Activated T-cell treated with anti-CD3 and anti-CD28 coated beads, Interleukin-2, amount 50 U/mL, for 4 hours (primary cell): Measurements from ENCODE around the gene TJAP1. TPM values are rescaled to one million over a fixed set of nuclear protein-coding genes. Genes with fewer than 3 reads are reported as not detected.

Experiments used
- ATAC-seq, 2 donors: fragments of 200-7000 bp; cut with Tn5 transposase; one replicate each; pipeline ENCODE4 v1.10.0; 2021
- DNase-seq: peaks from one replicate; pipeline ENCODE4 v3.0.0-alpha.2; 2020
- H3K27me3 Mint-ChIP-seq: one replicate; pipeline ENCODE4 v1.8.0; 2021; ENCODE audit warnings: low read depth, mixed read lengths
- H3K36me3 Mint-ChIP-seq: one replicate; pipeline ENCODE4 v1.8.0; 2022; ENCODE audit warnings: mixed read lengths; ENCODE audit not compliant: insufficient read depth
- H3K4me1 Mint-ChIP-seq: one replicate; pipeline ENCODE4 v1.8.0; 2021; ENCODE audit warnings: low read depth, mixed read lengths
- H3K4me3 Mint-ChIP-seq: one replicate; pipeline ENCODE4 v1.8.0; 2021; ENCODE audit warnings: mild to moderate bottlenecking, moderate library complexity, mixed read lengths
- H3K9me3 Mint-ChIP-seq: one replicate; pipeline ENCODE4 v1.8.0; 2021; ENCODE audit warnings: mixed read lengths
- total RNA-seq, 3 donors: library from RNA; stranded (reverse); gene quantifications; one replicate each; pipeline ENCODE4 v1.2.1, GENCODE V29; 2021

TJAP1 gene
- total RNA-seq, 3 donors from 2014 or later, result 45.5 to 52.8 (median 46.2) TPM

GRCh38 chr6:43509984-43510826, 32.8 kb downstream of the TJAP1 start, which contains the start of gene LRRC73:
Gene LRRC73 (minus strand): TSS chr6:43510346. CDS start chr6:43509785, 561 bp downstream.
- ATAC-seq, result peak; percentile 83 to 84
- DNase-seq, result peak; percentile 77
- Mint-ChIP-seq H3K4me3 (peak within 1 kb of the TSS; percentile 82), H3K27me3 (peaks cover 18% of the 10 kb centered on the region), H3K9me3 (no peaks in the 10 kb centered on the region), H3K36me3 (peaks cover 23% of the 10 kb centered on the region), H3K4me1 (peaks cover 29% of the 10 kb centered on the region)

DNA sequence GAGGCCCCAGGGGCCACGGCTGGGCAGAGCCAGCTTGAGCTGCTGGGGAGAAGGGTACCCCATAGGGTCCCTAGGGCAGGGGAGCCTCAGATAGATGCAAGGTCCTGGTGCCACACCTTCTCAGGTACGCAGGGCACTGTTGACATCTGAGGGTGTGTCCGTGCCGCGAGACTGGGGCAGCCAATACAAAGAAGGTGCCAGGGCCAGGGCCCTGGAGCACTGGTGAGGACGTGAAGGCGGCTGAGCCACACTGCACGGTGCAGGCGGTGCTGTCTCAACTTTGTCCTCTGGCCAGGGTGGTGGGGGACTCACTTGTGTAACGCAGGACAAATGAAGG, 33.4 kb downstream of the TJAP1 start:
- peaks cover 18% of the 10 kb centered on the region for H3K27me3 Mint-ChIP-seq
- no peaks in the 10 kb centered on the region for H3K9me3 Mint-ChIP-seq
- peak overlapping the region; percentile 73 for H3K4me3 Mint-ChIP-seq
- DNase-seq (no peak), ATAC-seq (no peak)
- H3K36me3 Mint-ChIP-seq, result peaks cover 26% of the 10 kb centered on the region
- H3K4me1 Mint-ChIP-seq, result peaks cover 34% of the 10 kb centered on the region

- peaks cover 18% of the 10 kb centered on the region for H3K27me3 Mint-ChIP-seq
- no peaks in the 10 kb centered on the region for H3K9me3 Mint-ChIP-seq
- H3K4me1 Mint-ChIP-seq, result peaks cover 41% of the 10 kb centered on the region
- DNase-seq, result no peak
- peaks cover 26% of the 10 kb centered on the region for H3K36me3 Mint-ChIP-seq
- no peak for ATAC-seq
- H3K4me3 Mint-ChIP-seq, result no peak overlapping the region
These were observed 34.5 kb downstream of the TJAP1 start for GRCh38 chr6:43511824-43512415.

GRCh38 chr6:43515808-43516207, 38.4 kb downstream of the TJAP1 start:
- no peaks in the 10 kb centered on the region for H3K9me3 Mint-ChIP-seq
- H3K4me3 Mint-ChIP-seq, result no peak overlapping the region
- peaks cover 37% of the 10 kb centered on the region for H3K4me1 Mint-ChIP-seq
- H3K36me3 Mint-ChIP-seq, result peaks cover 35% of the 10 kb centered on the region
- ATAC-seq (no peak), DNase-seq (no peak)
- no peaks in the 10 kb centered on the region for H3K27me3 Mint-ChIP-seq

- ATAC-seq, result peak in 1 of 2 donors; percentile 5
- DNase-seq, result no peak
- Mint-ChIP-seq H3K36me3 (peaks cover 36% of the 10 kb centered on the region), H3K4me3 (no peak overlapping the region), H3K4me1 (peaks cover 37% of the 10 kb centered on the region), H3K9me3 (no peaks in the 10 kb centered on the region), H3K27me3 (no peaks in the 10 kb centered on the region)
These were observed 39.0 kb downstream of the TJAP1 start for GRCh38 chr6:43516367-43516696.

DNA sequence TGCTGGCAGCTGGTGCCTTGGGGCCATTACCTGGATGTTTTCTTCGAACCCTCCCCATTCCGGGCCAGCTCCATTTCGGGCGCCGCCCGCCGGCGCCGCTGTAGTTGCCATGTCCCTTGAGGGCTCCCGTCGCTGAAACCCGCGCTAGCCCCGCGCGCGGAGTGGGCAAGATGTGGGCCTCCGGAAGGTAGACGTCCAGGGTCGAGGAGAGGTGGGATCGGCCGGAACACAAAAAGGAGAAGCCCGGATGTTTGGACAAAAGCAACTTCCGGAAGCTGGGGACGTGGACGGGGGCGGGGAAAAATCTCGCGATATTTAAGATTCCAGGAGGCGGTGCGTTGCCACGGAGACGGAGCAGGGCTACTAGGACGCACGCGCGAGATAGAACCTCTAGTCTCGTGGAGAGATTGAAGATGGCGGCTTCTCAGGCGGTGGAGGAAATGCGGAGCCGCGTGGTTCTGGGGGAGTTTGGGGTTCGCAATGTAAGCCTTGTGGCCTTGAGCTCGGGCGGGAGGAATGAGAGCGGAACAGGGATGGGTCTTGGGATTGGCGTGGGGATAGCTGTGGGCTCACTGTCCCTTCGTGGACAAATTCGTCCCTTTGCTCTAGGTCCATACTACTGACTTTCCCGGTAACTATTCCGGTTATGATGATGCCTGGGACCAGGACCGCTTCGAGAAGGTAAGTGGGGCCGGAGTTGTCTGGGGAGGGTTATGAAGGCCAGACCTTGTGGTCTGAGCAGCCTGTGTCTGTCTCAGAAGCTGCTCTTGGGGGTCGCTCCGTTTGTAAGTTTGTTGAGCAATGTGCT, 39.5 kb downstream of the TJAP1 start, which contains the start of the genes POLR1C and YIPF3:
Gene POLR1C (plus strand): TSS at position 393 of the 808 bp plus-strand sequence. CDS start 21 bp downstream, at position 414.
Gene YIPF3 (minus strand): TSS at position 230 of the 808 bp plus-strand sequence. CDS start 119 bp downstream, at position 111.
- Mint-ChIP-seq H3K9me3 (no peaks in the 10 kb centered on the region), H3K4me1 (peaks cover 33% of the 10 kb centered on the region), H3K4me3 (no peak within 1 kb of the TSS), H3K27me3 (no peaks in the 10 kb centered on the region), H3K36me3 (peaks cover 32% of the 10 kb centered on the region)
- peak; percentile 89 to 92 for ATAC-seq
- DNase-seq, result peak; percentile 96

GRCh38 chr6:43517505-43518357, 40.4 kb downstream of the TJAP1 start:
- ATAC-seq, result peak; percentile 27 to 33
- Mint-ChIP-seq H3K27me3 (no peaks in the 10 kb centered on the region), H3K4me1 (peaks cover 33% of the 10 kb centered on the region), H3K36me3 (peaks cover 39% of the 10 kb centered on the region), H3K9me3 (no peaks in the 10 kb centered on the region), H3K4me3 (no peak overlapping the region)
- DNase-seq, result no peak

DNA sequence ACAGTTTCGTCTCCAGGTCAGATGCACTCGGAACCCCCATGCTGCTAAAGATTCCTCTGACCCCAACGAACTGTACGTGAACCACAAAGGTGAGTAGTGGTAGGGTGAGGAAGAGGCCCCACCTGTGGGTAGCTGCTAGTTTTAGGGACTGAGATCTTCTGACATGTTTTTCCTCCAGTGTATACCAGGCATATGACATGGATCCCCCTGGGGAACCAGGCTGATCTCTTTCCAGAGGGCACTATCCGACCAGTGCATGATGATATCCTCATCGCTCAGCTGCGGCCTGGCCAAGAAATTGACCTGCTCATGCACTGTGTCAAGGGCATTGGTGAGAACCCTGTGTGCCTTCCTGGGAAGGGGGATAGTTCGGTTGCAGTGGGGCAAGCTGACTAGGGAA, 42.7 kb downstream of the TJAP1 start:
- H3K27me3 Mint-ChIP-seq, result no peaks in the 10 kb centered on the region
- DNase-seq (no peak), ATAC-seq (no peak)
- H3K4me1 Mint-ChIP-seq, result peaks cover 18% of the 10 kb centered on the region
- H3K36me3 Mint-ChIP-seq, result peaks cover 32% of the 10 kb centered on the region
- no peak overlapping the region for H3K4me3 Mint-ChIP-seq
- H3K9me3 Mint-ChIP-seq, result no peaks in the 10 kb centered on the region

DNA sequence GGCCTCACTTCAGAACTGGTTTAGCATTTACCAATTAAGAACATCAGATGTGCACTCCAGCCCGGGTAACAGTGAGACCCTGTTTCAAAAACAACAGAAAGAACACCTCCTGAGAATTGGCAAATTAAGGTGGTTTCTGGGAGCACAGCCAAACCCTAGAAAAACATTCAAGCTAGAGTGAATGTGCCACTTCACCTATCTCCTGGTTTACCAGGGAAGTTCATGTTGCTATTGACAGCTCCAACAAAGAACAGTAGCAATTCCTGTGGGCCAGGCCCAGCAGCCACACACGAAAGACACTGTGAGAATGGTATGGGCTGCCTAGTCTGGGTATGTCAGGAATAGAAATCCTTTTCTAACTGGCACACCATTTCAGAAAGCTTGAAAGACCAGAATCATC, 44.5 kb downstream of the TJAP1 start:
- Mint-ChIP-seq H3K4me1 (peaks cover 5% of the 10 kb centered on the region), H3K27me3 (no peaks in the 10 kb centered on the region), H3K4me3 (no peak overlapping the region), H3K9me3 (no peaks in the 10 kb centered on the region), H3K36me3 (peaks cover 44% of the 10 kb centered on the region)
- ATAC-seq, result no peak
- no peak for DNase-seq

DNA sequence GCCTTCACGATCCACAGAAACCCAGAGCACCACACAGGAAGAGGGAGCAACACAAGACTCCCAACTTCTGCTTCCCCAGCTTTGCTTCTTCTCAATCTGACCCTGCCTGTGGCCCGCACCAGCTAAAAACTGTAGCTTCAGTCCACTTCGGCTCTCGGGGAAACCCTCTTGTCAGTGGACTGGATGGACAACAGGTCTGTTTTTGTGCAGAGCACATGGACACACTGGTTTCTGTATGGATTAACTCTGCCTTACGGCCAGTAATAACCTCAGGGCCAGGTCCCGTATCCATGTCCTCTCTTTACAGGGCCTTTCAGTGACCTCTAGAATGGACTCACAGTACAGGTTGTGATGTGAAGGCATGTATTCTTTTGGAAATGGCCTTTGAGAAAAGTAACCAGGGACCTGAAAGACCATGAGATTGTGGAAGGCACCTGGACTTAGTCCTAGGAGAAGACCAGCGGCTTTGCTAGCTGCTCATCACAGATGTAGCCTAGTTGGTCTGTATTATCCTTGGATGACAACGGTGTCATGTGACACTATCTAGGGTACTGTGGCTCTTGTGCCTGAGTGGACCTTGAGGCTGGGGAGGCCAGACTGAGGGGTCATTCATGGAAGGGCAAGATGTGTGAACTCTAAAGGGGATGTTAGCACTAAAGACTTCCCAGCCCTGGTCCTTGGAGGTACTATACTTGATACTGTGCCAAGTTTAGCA, 45.3 kb downstream of the TJAP1 start:
- no peak overlapping the region for H3K4me3 Mint-ChIP-seq

DNA sequence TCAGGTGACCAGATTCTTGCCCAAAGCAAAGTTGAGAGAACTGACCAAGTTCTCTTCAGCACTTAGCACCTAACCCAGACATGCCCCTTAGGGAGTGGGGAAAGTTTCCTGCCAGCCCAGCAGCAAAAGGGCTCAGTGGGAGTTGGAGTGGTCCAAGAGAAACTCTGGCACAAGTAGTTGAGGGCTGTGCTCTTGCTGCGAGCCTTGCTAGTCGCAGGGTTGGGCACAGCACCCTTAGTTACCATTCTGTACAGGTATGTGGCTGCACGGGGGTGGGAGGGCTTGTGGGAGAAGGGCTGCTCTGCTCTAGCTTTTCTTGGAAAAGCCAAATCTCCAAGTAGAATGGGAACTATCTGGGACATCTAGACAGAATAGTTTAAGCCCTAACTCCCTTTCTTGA, 45.9 kb downstream of the TJAP1 start:
- H3K36me3 Mint-ChIP-seq, result peaks cover 53% of the 10 kb centered on the region
- peaks cover 5% of the 10 kb centered on the region for H3K4me1 Mint-ChIP-seq
- H3K27me3 Mint-ChIP-seq, result no peaks in the 10 kb centered on the region
- no peak for ATAC-seq
- DNase-seq, result no peak
- H3K9me3 Mint-ChIP-seq, result no peaks in the 10 kb centered on the region
- no peak overlapping the region for H3K4me3 Mint-ChIP-seq

More for the DNA sequence above, 45.3 kb downstream of the TJAP1 start:
- DNase-seq (no peak), ATAC-seq (peak in 1 of 2 donors; percentile 7)
- no peaks in the 10 kb centered on the region for H3K9me3 Mint-ChIP-seq
- no peaks in the 10 kb centered on the region for H3K27me3 Mint-ChIP-seq
- peaks cover 50% of the 10 kb centered on the region for H3K36me3 Mint-ChIP-seq
- peaks cover 5% of the 10 kb centered on the region for H3K4me1 Mint-ChIP-seq

GRCh38 chr6:43524483-43524961, 47.2 kb downstream of the TJAP1 start:
- H3K27me3 Mint-ChIP-seq, result no peaks in the 10 kb centered on the region
- H3K9me3 Mint-ChIP-seq, result no peaks in the 10 kb centered on the region
- no peak for DNase-seq
- no peak for ATAC-seq
- no peak overlapping the region for H3K4me3 Mint-ChIP-seq
- H3K4me1 Mint-ChIP-seq, result peaks cover 5% of the 10 kb centered on the region
- peaks cover 52% of the 10 kb centered on the region for H3K36me3 Mint-ChIP-seq

DNA sequence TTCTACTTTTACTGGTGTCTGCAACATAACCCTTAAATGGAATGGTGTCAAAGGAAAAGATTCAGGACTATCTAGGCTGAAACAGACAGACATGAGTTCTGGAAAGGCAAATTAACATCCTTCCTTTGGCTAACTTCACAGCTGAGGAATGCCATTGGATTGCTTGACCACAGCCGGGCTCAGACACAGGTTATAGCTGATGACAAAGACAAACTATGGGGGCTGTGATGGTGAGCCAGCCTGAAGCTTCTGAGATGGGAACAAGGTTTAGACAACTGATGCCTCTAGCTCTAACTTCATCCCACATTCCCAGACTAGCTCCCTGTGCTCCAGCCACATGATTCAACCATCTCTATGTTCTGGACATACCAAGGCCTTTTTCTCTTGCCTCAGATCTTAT, 54.8 kb downstream of the TJAP1 start:
- Mint-ChIP-seq H3K36me3 (peaks cover 38% of the 10 kb centered on the region), H3K4me1 (no peaks in the 10 kb centered on the region), H3K4me3 (no peak overlapping the region), H3K27me3 (no peaks in the 10 kb centered on the region), H3K9me3 (no peaks in the 10 kb centered on the region)
- DNase-seq (no peak), ATAC-seq (no peak)
